ENCODE data around the gene ENAH. TPM values are rescaled to one million over a fixed set of nuclear protein-coding genes. Genes with fewer than 3 reads are reported as not detected.

Gene ENAH
- polyA plus RNA-seq, 3 donors, result 0.12 TPM; not detected in 2

DNA sequence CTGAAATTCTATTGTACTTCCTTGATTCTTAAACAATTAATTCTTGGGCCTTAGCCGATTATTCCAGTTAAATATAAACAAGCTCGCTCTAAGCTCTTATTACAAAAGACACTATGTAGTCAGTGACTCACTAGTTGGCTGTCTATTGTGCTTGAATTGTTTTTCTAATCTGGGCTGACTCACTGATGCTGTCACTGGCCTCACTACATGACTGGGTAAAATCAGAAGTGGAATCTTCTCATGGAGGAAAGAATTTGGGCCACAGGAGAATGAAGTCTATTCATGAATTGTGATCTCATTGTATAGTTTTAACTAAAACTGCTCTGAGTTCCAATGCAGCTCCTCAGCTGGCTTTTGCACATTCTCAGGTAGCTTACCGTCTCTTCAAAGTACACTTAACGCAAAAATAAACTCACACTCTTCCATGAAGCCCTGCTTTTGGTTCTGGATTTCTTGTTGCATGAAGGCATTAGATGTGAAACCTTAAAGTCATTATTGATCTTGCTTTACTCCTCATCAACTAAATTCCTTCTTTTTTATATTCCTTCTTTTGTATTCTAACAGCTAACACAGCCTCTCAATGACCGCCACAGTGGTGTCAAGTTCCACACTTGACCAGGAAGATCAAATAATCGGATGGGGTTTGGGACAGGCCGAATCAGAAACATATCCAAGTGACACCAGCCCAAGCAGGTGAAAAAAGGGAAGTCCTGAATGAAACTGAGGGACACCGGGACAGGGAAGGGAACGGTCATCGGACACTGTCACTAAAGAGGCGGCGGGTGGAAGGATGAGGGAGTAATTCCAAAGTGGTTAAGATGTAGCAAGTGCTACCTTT, 144.2 kb downstream of the ENAH start:
- H3K79me2 ChIP-seq (ENCODE audit: insufficient read depth, low read length), result no peaks in the 10 kb centered on the region
- H3K27me3 Mint-ChIP-seq (ENCODE audit: low read depth in 3 of 3), result peaks cover 0 to 2% (median 0%) of the 10 kb centered on the region in 3 donors
- 88% methylated on average over 4 of the region's 12 CpGs for WGBS (ENCODE audit: insufficient coverage)
- H3K9ac ChIP-seq (ENCODE audit: insufficient read depth, low read length, poor library complexity, severe bottlenecking), result no peak overlapping the region
- no peak overlapping the region for H3K27ac ChIP-seq (ENCODE audit: low read depth in 1 of 2, low read length in 2 of 2)
- no peaks in the 10 kb centered on the region for H3K27me3 ChIP-seq (ENCODE audit: control insufficient read depth in 2 of 2, insufficient read depth in 2 of 2, low read length in 2 of 2)
- H3K9me3 Mint-ChIP-seq, result peaks cover 0 to 2% (median 0%) of the 10 kb centered on the region in 7 donors
- H3K4me2 ChIP-seq (replicated peaks; ENCODE audit: extremely low read depth, low read length, poor library complexity, severe bottlenecking), result no peak overlapping the region
- H3K36me3 Mint-ChIP-seq, result no peaks in the 10 kb centered on the region
- no peak overlapping the region for H3K4me3 Mint-ChIP-seq
- no peaks in the 10 kb centered on the region for H3K4me1 ChIP-seq (ENCODE audit: control insufficient read depth in 1 of 2, insufficient read depth in 2 of 2, low read length in 2 of 2)
- no peak for TF ChIP-seq CTCF (IDR thresholded peaks at IDR 0.05)
- no peak overlapping the region for H3K4me3 ChIP-seq (replicated peaks in 1 of 3; ENCODE audit: low read depth in 2 of 3, low read length in 3 of 3)
- no peaks in the 10 kb centered on the region for H3K4me1 Mint-ChIP-seq
- H4K20me1 ChIP-seq (ENCODE audit: insufficient read depth, low read length), result no peaks in the 10 kb centered on the region
- DNase-seq, result peak in 2 of 3 donors; percentile 4 to 21
- intact Hi-C loops (cut with micrococcal nuclease), result no loop called here
- no peaks in the 10 kb centered on the region for H3K9me3 ChIP-seq (replicated peaks in 1 of 2; ENCODE audit: control insufficient read depth in 1 of 2, insufficient read depth in 1 of 2, low read length in 2 of 2)
- no peaks in the 10 kb centered on the region for H3K36me3 ChIP-seq (replicated peaks in 1 of 2; ENCODE audit: control insufficient read depth in 1 of 2, insufficient read depth in 2 of 2, low read length in 2 of 2)
- H2AFZ ChIP-seq (ENCODE audit: insufficient read depth, low read depth, low read length, poor library complexity, severe bottlenecking), result no peak overlapping the region
- peak overlapping the region in 1 of 7 donors; percentile 70 for H3K27ac Mint-ChIP-seq

GRCh38 chr1:225506727-225507126, 146.2 kb downstream of the ENAH start:
- Mint-ChIP-seq H3K36me3 (no peaks in the 10 kb centered on the region), H3K4me3 (no peak overlapping the region), H3K4me1 (no peaks in the 10 kb centered on the region), H3K9me3 (peaks cover 0 to 2% (median 0%) of the 10 kb centered on the region in 7 donors), H3K27ac (no peak overlapping the region), H3K27me3 (ENCODE audit: low read depth in 3 of 3) (no peaks in the 10 kb centered on the region)
- Histone ChIP-seq H3K4me2 (replicated peaks; ENCODE audit: extremely low read depth, low read length, poor library complexity, severe bottlenecking) (no peak overlapping the region), H2AFZ (ENCODE audit: insufficient read depth, low read depth, low read length, poor library complexity, severe bottlenecking) (peak overlapping the region; percentile 27), H3K36me3 (replicated peaks in 1 of 2; ENCODE audit: control insufficient read depth in 1 of 2, insufficient read depth in 2 of 2, low read length in 2 of 2) (no peaks in the 10 kb centered on the region), H3K9ac (ENCODE audit: insufficient read depth, low read length, poor library complexity, severe bottlenecking) (no peak overlapping the region), H3K4me3 (replicated peaks in 1 of 3; ENCODE audit: low read depth in 2 of 3, low read length in 3 of 3) (no peak overlapping the region), H3K27ac (ENCODE audit: low read depth in 1 of 2, low read length in 2 of 2) (no peak overlapping the region), H3K4me1 (ENCODE audit: control insufficient read depth in 1 of 2, insufficient read depth in 2 of 2, low read length in 2 of 2) (no peaks in the 10 kb centered on the region), H3K9me3 (replicated peaks in 1 of 2; ENCODE audit: control insufficient read depth in 1 of 2, insufficient read depth in 1 of 2, low read length in 2 of 2) (no peaks in the 10 kb centered on the region), H3K27me3 (ENCODE audit: control insufficient read depth in 2 of 2, insufficient read depth in 2 of 2, low read length in 2 of 2) (no peaks in the 10 kb centered on the region), H3K79me2 (ENCODE audit: insufficient read depth, low read length) (no peaks in the 10 kb centered on the region), H4K20me1 (ENCODE audit: insufficient read depth, low read length) (no peaks in the 10 kb centered on the region)
- WGBS (ENCODE audit: insufficient coverage), result no CpG with 5 or more reads among the region's 1 CpG
- intact Hi-C loops (cut with micrococcal nuclease), result no loop called here
- no peak for DNase-seq
- no peak for TF ChIP-seq CTCF (IDR thresholded peaks at IDR 0.05)
